GM18505 (cell line): ENCODE results near the gene CDH13.

Experiments
- ATAC-seq: cut with Tn5 transposase; IDR thresholded peaks from one replicate; pipeline ENCODE4 v1.9.1; 2021; ENCODE audit not compliant: unreplicated experiment
- POLR2A ChIP-seq: IDR thresholded peaks from 4 replicates; pipeline ENCODE4 v1.6.1; 2011; ENCODE audit warnings: borderline replicate concordance; ENCODE audit not compliant: insufficient read depth, insufficient read length; ENCODE audit errors: extremely low read depth

The CDH13 gene

DNA sequence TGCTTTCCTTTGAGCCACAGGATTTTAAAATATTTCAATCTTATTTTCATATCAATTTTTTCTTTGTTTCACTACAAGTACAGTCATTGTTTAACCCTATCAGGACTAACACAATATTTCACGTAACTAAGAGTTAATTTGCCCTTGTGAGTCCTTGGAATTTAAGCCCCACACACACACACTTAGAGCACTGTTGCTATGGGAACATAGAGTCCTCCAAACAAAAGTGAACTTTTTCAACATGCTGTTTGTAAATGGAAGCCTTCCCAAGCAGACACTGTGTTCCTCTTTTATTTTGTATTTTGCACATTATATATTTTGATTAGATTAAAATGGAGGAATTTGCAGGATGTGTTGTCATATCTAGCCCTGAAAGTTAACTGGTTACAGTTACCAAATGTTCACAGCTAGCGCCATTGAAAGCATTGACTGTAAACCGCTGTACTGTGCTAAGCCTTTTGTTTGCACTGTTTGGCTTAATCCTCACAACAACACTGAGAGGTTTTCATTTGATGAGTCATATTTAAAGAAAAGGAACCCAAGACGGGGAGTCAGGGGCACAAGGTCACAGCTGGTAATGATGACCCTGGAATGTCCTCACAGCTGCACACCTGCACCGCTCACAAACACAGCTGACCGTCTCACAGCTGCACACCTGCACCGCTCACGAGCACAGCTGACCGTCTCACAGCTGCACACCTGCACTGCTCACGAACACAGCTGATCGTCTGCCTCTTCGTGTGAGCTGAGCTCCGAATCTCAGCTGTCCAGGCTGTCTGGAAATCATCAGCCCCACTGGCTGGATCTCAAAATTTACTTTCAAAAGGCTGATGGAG lies 1187.3 kb downstream of the CDH13 start:
- TF ChIP-seq POLR2A, result no peak
- ATAC-seq, result no peak

DNA sequence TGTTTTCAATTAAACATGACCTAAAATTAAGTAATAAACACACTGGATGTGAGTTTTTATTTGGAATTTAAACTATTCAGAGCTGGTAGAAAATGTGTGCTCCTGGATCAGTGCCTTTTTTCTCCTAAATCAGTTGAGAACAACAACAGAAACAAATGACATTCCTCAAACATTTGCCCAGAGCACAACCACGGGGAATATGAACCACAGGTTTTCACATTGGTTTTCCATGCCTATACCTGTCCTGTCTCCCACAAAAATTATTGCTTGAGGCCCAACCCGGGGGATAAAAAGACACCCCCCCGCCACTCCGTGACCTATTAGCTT lies 1187.9 kb downstream of the CDH13 start:
- no peak for TF ChIP-seq POLR2A
- no peak for ATAC-seq

DNA sequence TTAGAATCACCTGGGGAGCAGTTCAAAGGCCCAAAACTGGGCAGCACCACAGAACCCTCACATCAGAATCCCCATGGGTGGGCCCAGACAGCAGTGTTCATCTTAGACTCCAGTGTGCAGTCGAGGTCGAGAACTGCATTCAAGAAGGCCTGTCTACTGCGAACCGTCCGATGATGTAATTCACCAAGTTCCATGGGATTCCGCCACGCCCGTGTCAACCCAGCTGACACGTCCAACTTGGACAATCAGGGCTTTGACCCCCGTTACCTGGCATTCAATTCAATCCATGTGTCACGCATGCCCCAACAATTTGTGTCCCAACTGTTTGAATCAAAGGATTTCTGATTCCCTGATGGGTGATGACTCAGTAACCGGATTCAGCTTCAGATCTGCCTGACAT lies 1190.3 kb downstream of the CDH13 start:
- no peak for ATAC-seq

DNA sequence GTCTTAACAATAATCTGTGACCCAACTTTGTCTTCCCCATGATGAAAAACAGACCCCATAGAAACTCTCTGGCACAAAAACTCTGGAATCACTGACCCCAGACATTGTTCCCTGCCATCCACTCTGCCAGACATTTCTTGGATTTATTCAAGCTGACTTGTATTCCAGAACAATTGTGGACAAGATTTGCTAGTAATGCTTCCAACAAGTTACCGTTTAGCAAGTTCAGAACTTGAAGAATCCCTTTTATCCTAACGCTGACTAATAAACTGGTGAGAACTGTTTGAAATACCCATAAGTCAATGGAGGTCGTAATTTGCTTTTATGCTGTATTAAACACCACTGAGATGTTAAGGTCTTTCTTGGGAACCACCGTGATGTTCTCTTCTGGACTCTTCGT lies 1191.5 kb downstream of the CDH13 start:
- no peak for ATAC-seq

More for the DNA sequence above, 1190.3 kb downstream of the CDH13 start:
- no peak for TF ChIP-seq POLR2A

DNA sequence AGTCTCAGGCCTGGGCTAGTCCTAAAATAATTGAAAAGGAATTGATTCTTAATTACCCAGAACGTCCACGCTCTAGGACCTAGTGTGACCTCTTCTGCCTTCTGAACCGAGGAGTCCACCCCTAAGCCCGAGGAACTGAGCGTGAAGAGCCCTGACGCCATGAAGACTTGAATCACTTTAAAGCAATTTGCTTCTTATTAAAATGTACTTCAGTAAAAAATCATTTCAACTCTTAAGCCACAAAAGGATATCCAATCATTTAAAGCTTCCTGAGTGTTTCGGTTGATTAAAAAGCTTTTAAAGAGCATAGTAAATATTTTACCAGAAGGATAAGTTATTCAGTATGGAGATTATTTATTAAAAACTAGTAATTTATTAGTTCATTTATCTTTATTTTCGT lies 1192.6 kb downstream of the CDH13 start:
- no peak for TF ChIP-seq POLR2A
- no peak for ATAC-seq

More for the DNA sequence above, 1191.5 kb downstream of the CDH13 start:
- no peak for TF ChIP-seq POLR2A

DNA sequence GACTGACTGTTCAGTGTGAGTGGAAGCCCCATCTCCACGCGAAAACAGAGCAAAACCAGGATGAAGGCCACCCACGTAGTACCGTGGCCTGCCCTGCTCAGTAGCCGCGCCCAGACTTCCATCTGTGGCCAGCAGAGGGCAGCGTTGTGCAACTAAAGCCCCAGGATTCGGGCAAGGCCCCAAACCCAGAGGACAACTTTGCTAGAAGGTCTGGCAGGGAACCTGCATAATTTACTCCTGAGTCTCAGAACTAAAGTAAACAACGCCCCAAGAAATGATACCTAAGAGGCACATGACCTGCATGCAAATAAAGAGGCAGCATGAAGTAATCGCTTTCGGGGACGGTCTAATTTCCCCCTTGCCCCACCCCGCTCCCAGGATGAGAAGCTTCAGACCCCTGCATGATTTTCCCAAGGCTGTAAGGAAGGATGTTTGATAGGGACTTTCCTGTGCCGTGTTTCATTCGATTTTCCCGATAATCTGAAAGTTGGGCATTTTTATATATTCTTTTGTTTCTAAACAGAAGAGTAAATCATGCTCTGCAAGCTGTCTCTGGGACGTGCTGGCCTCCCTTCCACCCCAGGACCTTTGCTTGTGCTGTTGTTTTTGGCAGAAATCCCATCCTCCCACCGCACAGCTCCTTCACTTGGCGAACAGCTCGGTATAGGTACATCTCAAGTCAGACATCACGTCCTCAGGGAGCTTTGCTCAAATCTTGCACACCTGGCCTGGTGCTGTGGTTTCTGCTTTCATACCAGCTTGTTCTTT lies 1199.6 kb downstream of the CDH13 start:
- no peak for ATAC-seq
- TF ChIP-seq POLR2A, result no peak

DNA sequence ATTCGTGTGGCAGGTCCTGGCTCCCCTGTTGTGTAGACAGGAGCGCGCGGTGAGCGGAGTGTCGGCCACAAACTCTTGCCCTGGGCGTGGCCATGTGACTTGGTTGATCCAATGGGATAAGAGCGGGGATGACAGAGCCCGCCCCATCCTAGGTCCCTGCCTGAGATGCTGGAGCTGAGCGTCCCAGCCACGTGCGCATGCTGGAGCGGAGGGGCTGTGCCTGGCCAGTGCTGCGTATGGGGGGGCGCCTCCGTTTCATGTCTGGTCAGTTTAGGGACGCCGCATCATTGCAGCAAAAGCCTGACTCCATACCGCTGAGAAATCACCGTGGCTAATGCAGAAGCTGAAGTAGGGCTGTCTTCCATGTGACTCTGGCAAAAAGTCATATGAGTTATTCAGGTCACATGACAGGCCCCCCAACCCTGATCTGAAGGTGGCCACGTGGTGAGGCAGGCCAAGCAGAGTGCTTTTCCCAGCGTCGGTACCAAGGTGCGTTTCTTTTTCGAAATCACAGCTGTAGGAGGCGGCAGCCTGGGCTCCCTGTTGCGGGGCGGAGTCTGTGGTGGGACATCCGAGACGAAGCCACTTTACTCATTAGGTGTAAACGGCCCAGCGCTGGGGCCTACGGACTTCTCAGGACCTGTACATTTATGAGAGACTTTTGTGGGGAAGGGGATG lies 1203.5 kb downstream of the CDH13 start:
- ATAC-seq, result no peak
- no peak for TF ChIP-seq POLR2A

DNA sequence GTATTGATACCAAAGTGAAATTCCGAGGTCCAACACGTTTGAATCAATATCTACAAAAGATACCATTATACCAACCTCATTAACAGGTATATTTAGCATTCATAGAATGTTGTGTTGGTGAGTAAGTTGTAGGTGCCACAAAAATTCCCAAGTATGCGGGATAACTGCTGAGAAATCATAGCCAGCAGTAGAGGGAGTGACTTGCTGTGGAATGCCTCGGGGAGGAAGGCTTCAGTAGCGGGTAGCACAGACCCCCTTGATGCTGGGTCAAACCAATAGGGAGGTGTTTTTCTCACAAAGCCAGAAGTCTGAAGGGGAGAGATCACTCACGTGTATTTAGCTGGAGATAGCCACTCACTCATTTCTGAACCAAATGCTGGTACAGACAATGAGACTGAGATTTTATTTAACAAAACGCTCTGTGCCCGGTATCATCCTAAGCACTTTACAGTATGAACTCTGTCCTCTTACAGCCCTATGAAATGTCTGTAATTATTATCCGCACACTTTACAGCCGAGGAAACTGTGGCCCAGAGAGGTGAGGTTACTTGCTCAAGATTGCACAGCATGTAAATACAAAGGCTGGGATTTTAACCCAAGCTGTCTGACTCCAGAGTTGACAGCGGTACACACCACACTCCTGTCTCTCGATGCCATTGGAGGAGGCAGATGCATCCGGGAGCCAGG lies 1204.1 kb downstream of the CDH13 start:
- no peak for TF ChIP-seq POLR2A
- no peak for ATAC-seq

DNA sequence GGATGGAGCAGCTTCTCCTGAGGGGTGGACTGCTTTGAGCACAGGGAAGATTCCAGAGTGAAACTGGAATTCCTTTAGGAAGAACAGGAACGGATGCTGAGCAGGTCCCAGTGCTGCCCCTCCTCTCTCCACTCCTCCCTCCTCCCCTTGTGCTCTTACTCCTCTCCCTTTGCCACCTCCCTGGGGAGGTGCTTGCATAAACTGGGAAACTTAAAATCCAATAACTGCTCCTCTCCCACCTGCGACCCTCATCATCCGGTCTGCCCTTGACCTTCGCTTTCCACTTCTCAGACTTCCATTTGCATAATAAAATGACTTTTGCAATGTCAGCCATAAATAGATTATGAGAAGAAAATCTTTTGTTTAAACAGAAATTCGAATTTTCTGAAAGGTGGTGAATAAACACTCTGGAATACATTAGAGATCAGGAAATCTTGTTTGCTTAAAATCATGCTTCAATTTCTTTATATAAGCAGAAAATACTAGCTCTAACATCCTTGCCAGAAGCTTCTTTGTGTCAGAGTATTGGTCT lies 1204.8 kb downstream of the CDH13 start:
- ATAC-seq, result no peak

DNA sequence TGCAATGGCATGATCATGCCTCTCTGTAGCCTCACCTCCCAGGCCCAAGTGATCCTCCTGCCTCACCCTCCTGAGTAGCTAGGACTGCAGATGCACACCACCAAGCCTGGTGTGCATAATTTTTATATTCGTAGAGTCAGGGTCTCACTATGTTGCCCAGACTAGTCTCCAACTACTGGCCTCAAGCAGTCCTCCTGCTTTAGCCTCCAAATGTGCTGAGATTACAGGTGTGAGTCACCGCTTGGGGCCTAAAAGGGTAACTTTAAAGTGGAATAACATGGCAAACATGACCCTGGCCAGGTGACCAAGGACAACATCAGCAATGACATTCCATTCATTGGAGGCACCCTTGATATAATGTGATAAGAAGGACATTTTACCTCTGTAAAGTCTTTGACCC lies 1207.2 kb downstream of the CDH13 start:
- no peak for TF ChIP-seq POLR2A
- no peak for ATAC-seq

More for the DNA sequence above, 1204.8 kb downstream of the CDH13 start:
- TF ChIP-seq POLR2A, result no peak

DNA sequence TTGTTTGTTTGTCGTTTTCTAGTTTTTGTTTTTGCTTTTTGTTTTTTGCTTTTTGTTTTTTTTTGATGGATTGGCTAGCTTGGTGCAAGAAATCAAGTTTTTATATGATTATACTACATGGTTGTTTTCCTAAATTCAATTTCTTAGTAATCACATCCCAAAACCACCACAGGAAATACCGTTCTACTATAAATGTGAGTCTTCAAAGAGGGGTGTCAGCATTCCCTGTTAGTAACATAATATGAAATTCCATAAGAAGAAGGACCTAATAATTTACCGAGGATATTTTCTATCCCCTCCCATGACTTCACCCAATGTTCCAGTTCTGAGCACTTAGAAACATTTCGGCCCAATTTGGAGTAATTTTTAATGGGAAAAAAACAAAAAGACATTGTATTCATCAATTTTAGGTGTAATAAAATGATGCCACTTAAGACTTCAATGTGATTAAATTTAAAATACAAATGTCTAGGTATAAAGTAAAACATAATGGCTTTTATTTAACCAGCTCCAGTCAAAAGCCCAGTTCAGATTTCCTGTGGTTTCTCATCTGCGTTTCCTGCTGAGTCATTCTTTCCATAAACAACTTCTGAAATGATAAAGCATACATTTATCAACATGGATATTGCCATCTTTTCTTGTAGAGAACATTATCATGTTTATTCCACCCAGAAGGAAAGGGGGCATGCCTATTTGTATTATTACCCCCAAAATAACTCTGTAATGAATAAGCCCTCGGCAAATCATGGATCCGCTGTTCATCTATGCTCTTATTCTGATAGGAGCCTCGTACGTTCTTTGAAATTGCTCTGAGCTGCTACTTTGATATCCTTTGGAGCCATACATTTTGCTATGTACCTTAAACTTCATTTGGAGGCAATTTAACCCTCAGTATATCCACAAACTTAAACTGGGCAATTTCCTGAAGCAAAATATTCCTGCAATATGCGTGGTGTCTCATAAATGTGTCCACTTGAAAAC lies 1209.1 kb downstream of the CDH13 start:
- no peak for TF ChIP-seq POLR2A
- no peak for ATAC-seq

DNA sequence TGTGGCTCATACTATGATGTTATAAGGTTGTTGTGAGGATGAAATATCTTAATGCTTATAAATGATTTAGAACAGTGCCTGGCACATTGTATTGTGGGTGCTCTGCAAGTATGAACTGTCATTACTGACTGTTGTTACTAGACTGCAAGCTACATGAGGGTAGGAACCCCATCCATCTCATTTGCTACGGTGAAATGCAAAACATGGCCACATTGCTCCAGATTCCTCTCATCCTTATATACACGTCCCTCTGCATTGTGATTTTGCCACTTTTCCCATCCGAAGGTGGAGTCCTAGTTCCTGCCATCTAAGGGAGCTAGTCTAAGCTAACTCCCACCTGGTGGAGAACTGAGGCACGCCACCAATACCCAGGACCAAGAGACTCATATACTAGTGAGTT lies 1210.8 kb downstream of the CDH13 start:
- no peak for TF ChIP-seq POLR2A
- ATAC-seq, result no peak
